Cardiac muscle cell (in vitro differentiated cells and primary cell): ENCODE measurements around the gene SGO2. TPM values are rescaled to one million over a fixed set of nuclear protein-coding genes. Genes with fewer than 3 reads are reported as not detected.

Experiments used
- DNase-seq, 2 donors: peaks; one replicate each; pipeline versions ENCODE4 v3.0.0 to v3.0.0-alpha.2; 2010 to 2017; ENCODE audit warnings: low read depth in 1 of 2, low spot score in 1 of 2
- H3K27ac ChIP-seq: fragments of 200-600 bp; sonication (generic); 2 replicates; pipeline ENCODE4 v1.5.1; 2016
- H3K27me3 ChIP-seq: fragments of 200-600 bp; sonication (generic); 2 replicates; pipeline ENCODE4 v1.6.0; 2016; ENCODE audit warnings: control low read depth
- H3K36me3 ChIP-seq: fragments of 200-600 bp; sonication (generic); 2 replicates; pipeline ENCODE4 v1.5.1; 2016; ENCODE audit warnings: control low read depth
- H3K4me1 ChIP-seq: fragments of 200-600 bp; sonication (generic); 2 replicates; pipeline ENCODE4 v1.8.1; 2017; ENCODE audit warnings: low read depth, mild to moderate bottlenecking, mixed run types
- H3K4me3 ChIP-seq: fragments of 200-600 bp; sonication (generic); 2 replicates; pipeline ENCODE4 v1.5.1; 2016; ENCODE audit warnings: mild to moderate bottlenecking
- H3K9me3 ChIP-seq: fragments of 200-600 bp; sonication (generic); 2 replicates; pipeline ENCODE4 v1.5.1; 2017; ENCODE audit warnings: low read depth, mild to moderate bottlenecking, control low read depth
- CTCF ChIP-seq: IDR thresholded peaks from 2 replicates; pipeline ENCODE4 v1.5.1; 2012; ENCODE audit warnings: low read depth, mild to moderate bottlenecking, low read length
- polyA plus RNA-seq: library from polyadenylated mRNA; unstranded; fragments of >200 nt; fragmentation: Nextera tagmentation; extraction: Ambion mirVana; gene quantifications from 2 replicates; pipeline ENCODE4 v1.2.1, GENCODE V29; 2016
- total RNA-seq: library from RNA; depleted of rRNA; stranded (reverse); fragments of >200 nt; gene quantifications from 2 replicates; pipeline ENCODE4 v1.2.3, GENCODE V29; 2016

Gene SGO2
- total and polyA plus RNA-seq, 2 experiments from 2014 or later = 8.1 to 13.9 TPM

GRCh38 chr2:200523158-200523557, 2.8 kb upstream of the SGO2 start:
- no peak for DNase-seq
- Histone ChIP-seq H3K9me3 (no peaks in the 10 kb centered on the region), H3K4me3 (no peak overlapping the region), H3K27ac (no peak overlapping the region), H3K27me3 (peaks cover 50% of the 10 kb centered on the region), H3K36me3 (no peaks in the 10 kb centered on the region), H3K4me1 (no peaks in the 10 kb centered on the region)
- no peak for TF ChIP-seq CTCF

GRCh38 chr2:200523604-200524003, 2.4 kb upstream of the SGO2 start:
- H3K27ac ChIP-seq = no peak overlapping the region
- no peaks in the 10 kb centered on the region for H3K36me3 ChIP-seq
- no peak for TF ChIP-seq CTCF
- no peak for DNase-seq
- H3K4me1 ChIP-seq = no peaks in the 10 kb centered on the region
- H3K9me3 ChIP-seq = no peaks in the 10 kb centered on the region
- H3K27me3 ChIP-seq = peaks cover 48% of the 10 kb centered on the region
- no peak overlapping the region for H3K4me3 ChIP-seq

- Histone ChIP-seq H3K4me3 (no peak overlapping the region), H3K4me1 (no peaks in the 10 kb centered on the region), H3K9me3 (no peaks in the 10 kb centered on the region), H3K27ac (no peak overlapping the region), H3K36me3 (no peaks in the 10 kb centered on the region), H3K27me3 (peaks cover 34% of the 10 kb centered on the region)
- TF ChIP-seq CTCF = no peak
- DNase-seq = no peak
Measured at GRCh38 chr2:200525066-200525465, 941 bp upstream of the SGO2 start.

GRCh38 chr2:200525551-200525881, 491 bp upstream of the SGO2 start:
- Histone ChIP-seq H3K27me3 (peaks cover 31% of the 10 kb centered on the region), H3K4me1 (no peaks in the 10 kb centered on the region), H3K4me3 (peak overlapping the region; percentile 83), H3K36me3 (no peaks in the 10 kb centered on the region), H3K9me3 (no peaks in the 10 kb centered on the region), H3K27ac (no peak overlapping the region)
- no peak for TF ChIP-seq CTCF
- DNase-seq = no peak

- Histone ChIP-seq H3K27me3 (peaks cover 9% of the 10 kb centered on the region), H3K4me3 (no peak overlapping the region), H3K36me3 (peaks cover 2% of the 10 kb centered on the region), H3K4me1 (no peaks in the 10 kb centered on the region), H3K27ac (no peak overlapping the region), H3K9me3 (no peaks in the 10 kb centered on the region)
- DNase-seq = no peak
- no peak for TF ChIP-seq CTCF
Measured at GRCh38 chr2:200528228-200528627, 2.2 kb downstream of the SGO2 start.

GRCh38 chr2:200533754-200534153, 7.7 kb downstream of the SGO2 start:
- TF ChIP-seq CTCF = no peak
- no peaks in the 10 kb centered on the region for H3K27me3 ChIP-seq
- peak in 1 of 2 donors; percentile 47 for DNase-seq
- no peak overlapping the region for H3K27ac ChIP-seq
- no peaks in the 10 kb centered on the region for H3K4me1 ChIP-seq
- peaks cover 6% of the 10 kb centered on the region for H3K36me3 ChIP-seq
- H3K4me3 ChIP-seq = no peak overlapping the region
- H3K9me3 ChIP-seq = no peaks in the 10 kb centered on the region
